H9 (cell line): ENCODE results near the gene WWC2. TPM values are rescaled to one million over a fixed set of nuclear protein-coding genes. Genes with fewer than 3 reads are reported as not detected.

Experiments
- DNase-seq: peaks from one replicate; pipeline ENCODE4 v3.0.0-alpha.2; 2017
- H2AFZ ChIP-seq: one replicate; pipeline ENCODE4 v1.6.1; 2013; ENCODE audit warnings: mild to moderate bottlenecking, low read length, control low read depth, moderate library complexity
- H2AK5ac ChIP-seq: 2 replicates; pipeline ENCODE4 v1.6.1; 2013; ENCODE audit warnings: low read length, control low read depth, mixed read lengths; ENCODE audit not compliant: insufficient read length
- H2BK120ac ChIP-seq: one replicate; pipeline ENCODE4 v1.6.1; 2013; ENCODE audit warnings: low read depth, mild to moderate bottlenecking, low read length, control low read depth, inconsistent platforms; ENCODE audit not compliant: poor library complexity, severe bottlenecking
- H2BK12ac ChIP-seq: 2 replicates; pipeline ENCODE4 v1.6.1; 2013; ENCODE audit warnings: low read length, control low read depth, mixed read lengths, low read depth; ENCODE audit not compliant: insufficient read length
- H2BK15ac ChIP-seq: 2 replicates; pipeline ENCODE4 v1.6.1; 2013; ENCODE audit warnings: low read depth, low read length, control low read depth
- H2BK20ac ChIP-seq: one replicate; pipeline ENCODE4 v1.6.1; 2013; ENCODE audit warnings: low read depth, mild to moderate bottlenecking, low read length, control low read depth, inconsistent platforms; ENCODE audit not compliant: poor library complexity, severe bottlenecking
- H2BK5ac ChIP-seq: 2 replicates; pipeline ENCODE4 v1.6.1; 2013; ENCODE audit warnings: low read length, control low read depth, mixed read lengths; ENCODE audit not compliant: insufficient read length
- H3K14ac ChIP-seq: 2 replicates; pipeline ENCODE4 v1.6.1; 2013; ENCODE audit warnings: low read length, control low read depth; ENCODE audit not compliant: insufficient read depth
- H3K18ac ChIP-seq: 2 replicates; pipeline ENCODE4 v1.6.1; 2013; ENCODE audit warnings: low read depth, mild to moderate bottlenecking, mixed read lengths, low read length, control low read depth; ENCODE audit not compliant: insufficient read length
- H3K23ac ChIP-seq: 2 replicates; pipeline ENCODE4 v1.6.1; 2013; ENCODE audit warnings: low read length, control low read depth, mixed read lengths, low read depth; ENCODE audit not compliant: insufficient read length
- H3K23me2 ChIP-seq: 2 replicates; pipeline ENCODE4 v1.6.1; 2013; ENCODE audit warnings: low read depth, mild to moderate bottlenecking, mixed read lengths, low read length, control low read depth; ENCODE audit not compliant: insufficient read length, poor library complexity, severe bottlenecking
- H3K27ac ChIP-seq: 2 replicates; pipeline ENCODE4 v1.5.1; 2013; ENCODE audit warnings: low read length, control low read depth, mixed read lengths, low read depth; ENCODE audit not compliant: insufficient read length
- H3K27me3 ChIP-seq: 2 replicates; pipeline ENCODE4 v1.6.1; 2013; ENCODE audit warnings: low read length, control low read depth, inconsistent platforms; ENCODE audit not compliant: insufficient read depth
- H3K4ac ChIP-seq: 2 replicates; pipeline ENCODE4 v1.6.1; 2013; ENCODE audit warnings: low read depth, mild to moderate bottlenecking, control low read depth, inconsistent platforms, low read length, moderate library complexity
- H3K4me1 ChIP-seq: 2 replicates; pipeline ENCODE4 v1.6.1; 2013; ENCODE audit warnings: low read length, control low read depth, inconsistent platforms; ENCODE audit not compliant: insufficient read depth
- H3K4me2 ChIP-seq: 2 replicates; pipeline ENCODE4 v1.6.1; 2013; ENCODE audit warnings: low read length, control low read depth, mixed read lengths; ENCODE audit not compliant: insufficient read length, insufficient read depth
- H3K56ac ChIP-seq: 2 replicates; pipeline ENCODE4 v1.6.1; 2013; ENCODE audit warnings: low read depth, mild to moderate bottlenecking, mixed read lengths, low read length, control low read depth; ENCODE audit not compliant: insufficient read length
- H3K79me1 ChIP-seq: 2 replicates; pipeline ENCODE4 v1.6.1; 2013; ENCODE audit warnings: low read depth, mild to moderate bottlenecking, moderate library complexity, low read length, control low read depth, inconsistent platforms; ENCODE audit not compliant: insufficient read depth, poor library complexity, severe bottlenecking
- H3K79me2 ChIP-seq: 2 replicates; pipeline ENCODE4 v1.6.1; 2013; ENCODE audit warnings: low read length, control low read depth, inconsistent platforms; ENCODE audit not compliant: insufficient read depth
- H3K9ac ChIP-seq: 2 replicates; pipeline ENCODE4 v1.6.1; 2013; ENCODE audit warnings: low read length, control low read depth, mixed read lengths; ENCODE audit not compliant: insufficient read length; ENCODE audit errors: extremely low read depth
- H3K9me3 ChIP-seq: one replicate; pipeline ENCODE4 v1.6.1; 2013; ENCODE audit warnings: low read depth, low read length, inconsistent platforms; ENCODE audit not compliant: control insufficient read depth
- H3T11ph ChIP-seq: one replicate; pipeline ENCODE4 v1.6.1; 2013; ENCODE audit warnings: mild to moderate bottlenecking, low read length, control low read depth, inconsistent platforms
- H4K20me1 ChIP-seq: one replicate; pipeline ENCODE4 v1.6.1; 2013; ENCODE audit not compliant: control insufficient read depth, insufficient read length, insufficient read depth
- H4K5ac ChIP-seq: 2 replicates; pipeline ENCODE4 v1.6.1; 2013; ENCODE audit warnings: low read depth, mild to moderate bottlenecking, mixed read lengths, low read length, control low read depth; ENCODE audit not compliant: insufficient read length
- H4K8ac ChIP-seq: replicated peaks from 2 replicates; pipeline ENCODE4 v1.6.1; 2013; ENCODE audit warnings: low read length, control low read depth, mixed read lengths, low read depth; ENCODE audit not compliant: insufficient read length
- H4K91ac ChIP-seq: 2 replicates; pipeline ENCODE4 v1.6.1; 2013; ENCODE audit warnings: low read depth, mild to moderate bottlenecking, moderate library complexity, mixed read lengths, low read length, control low read depth; ENCODE audit not compliant: insufficient read length
- H3K27ac Mint-ChIP-seq, 3 experiments: 2 replicates in 2 of 3; 3 replicates in 1 of 3; pipeline ENCODE4 v1.8.0; 2020 to 2021; ENCODE audit warnings: mixed read lengths in 3 of 3, mild to moderate bottlenecking in 1 of 3, moderate library complexity in 1 of 3
- H3K27me3 Mint-ChIP-seq: 2 replicates; pipeline ENCODE4 v1.8.0; 2021; ENCODE audit warnings: low read depth, mild to moderate bottlenecking, moderate library complexity, mixed read lengths
- H3K36me3 Mint-ChIP-seq, 3 experiments: 2 replicates in 2 of 3; 3 replicates in 1 of 3; pipeline ENCODE4 v1.8.0; 2020 to 2021; ENCODE audit warnings: low read depth in 3 of 3, mixed read lengths in 3 of 3; ENCODE audit not compliant: insufficient read depth in 1 of 3
- H3K4me1 Mint-ChIP-seq, 2 experiments: 2 replicates each; pipeline ENCODE4 v1.8.0; 2020; ENCODE audit warnings: mixed read lengths in 2 of 2
- H3K4me3 Mint-ChIP-seq, 2 experiments: 2 replicates in 1 of 2; 3 replicates in 1 of 2; pipeline ENCODE4 v1.8.0; 2020 to 2021; ENCODE audit warnings: mild to moderate bottlenecking in 2 of 2, mixed read lengths in 2 of 2, moderate library complexity in 1 of 2
- H3K9me3 Mint-ChIP-seq, 2 experiments: 2 replicates in 1 of 2; 3 replicates in 1 of 2; pipeline ENCODE4 v1.8.0; 2020; ENCODE audit warnings: mild to moderate bottlenecking in 2 of 2, mixed read lengths in 2 of 2, moderate library complexity in 1 of 2
- WGBS: extraction: QIAGEN DNeasy Blood & Tissue Kit; methylation state at CpG from one replicate; pipeline ENCODE4 v1.1.7; 2013; ENCODE audit warnings: missing lambda C conversion rate, low lambda C conversion rate, mixed read lengths; ENCODE audit not compliant: insufficient read length; ENCODE audit errors: extremely low coverage; 5-methylcytosine and 5-hydroxymethylcytosine counted together
- total RNA-seq: library from RNA; stranded (reverse); gene quantifications from 2 replicates; pipeline ENCODE4 v1.2.1, GENCODE V29; 2021
- TF ChIP-seq, protein P1 (sequence below): fragments of 200-600 bp; sonication (generic); conservative IDR thresholded peaks from 3 replicates; pipeline ENCODE4 v1.8.0; 2021; ENCODE audit warnings: antibody characterized with exemption, mild to moderate bottlenecking

The WWC2 gene
- total RNA-seq, 1 experiment from 2014 or later, result 106 TPM

DNA sequence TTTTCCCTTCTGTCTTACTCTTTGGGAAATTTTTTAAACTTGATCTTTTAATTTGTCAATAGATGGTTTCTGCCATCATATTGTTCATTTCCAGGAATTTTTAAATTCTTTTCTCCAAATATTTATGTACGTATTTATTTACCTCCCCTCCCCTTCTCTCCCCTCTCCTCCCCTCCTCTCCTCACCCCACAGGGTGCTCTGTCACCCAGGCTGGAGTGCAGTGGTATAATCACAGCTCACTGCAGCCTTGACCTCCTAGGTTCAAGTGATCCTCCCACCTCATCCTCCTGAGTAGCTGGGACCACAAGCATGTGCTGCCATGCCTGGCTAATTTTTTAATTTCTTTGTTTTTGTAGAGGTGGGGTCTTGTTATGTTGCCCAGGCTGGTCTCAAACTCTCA lies 73.8 kb downstream of the WWC2 start:
- H3K23ac ChIP-seq, result no peak overlapping the region
- no peak overlapping the region for H2BK12ac ChIP-seq
- no peak for DNase-seq
- H3K9me3 Mint-ChIP-seq, result no peaks in the 10 kb centered on the region
- no peak overlapping the region for H4K5ac ChIP-seq
- no peak overlapping the region for H2AFZ ChIP-seq
- H3K18ac ChIP-seq, result no peak overlapping the region
- H3K9me3 ChIP-seq, result no peaks in the 10 kb centered on the region
- H3K4me2 ChIP-seq, result no peak overlapping the region
- no peak overlapping the region for H2BK15ac ChIP-seq
- H4K20me1 ChIP-seq, result no peaks in the 10 kb centered on the region
- TF ChIP-seq, protein P1, sequence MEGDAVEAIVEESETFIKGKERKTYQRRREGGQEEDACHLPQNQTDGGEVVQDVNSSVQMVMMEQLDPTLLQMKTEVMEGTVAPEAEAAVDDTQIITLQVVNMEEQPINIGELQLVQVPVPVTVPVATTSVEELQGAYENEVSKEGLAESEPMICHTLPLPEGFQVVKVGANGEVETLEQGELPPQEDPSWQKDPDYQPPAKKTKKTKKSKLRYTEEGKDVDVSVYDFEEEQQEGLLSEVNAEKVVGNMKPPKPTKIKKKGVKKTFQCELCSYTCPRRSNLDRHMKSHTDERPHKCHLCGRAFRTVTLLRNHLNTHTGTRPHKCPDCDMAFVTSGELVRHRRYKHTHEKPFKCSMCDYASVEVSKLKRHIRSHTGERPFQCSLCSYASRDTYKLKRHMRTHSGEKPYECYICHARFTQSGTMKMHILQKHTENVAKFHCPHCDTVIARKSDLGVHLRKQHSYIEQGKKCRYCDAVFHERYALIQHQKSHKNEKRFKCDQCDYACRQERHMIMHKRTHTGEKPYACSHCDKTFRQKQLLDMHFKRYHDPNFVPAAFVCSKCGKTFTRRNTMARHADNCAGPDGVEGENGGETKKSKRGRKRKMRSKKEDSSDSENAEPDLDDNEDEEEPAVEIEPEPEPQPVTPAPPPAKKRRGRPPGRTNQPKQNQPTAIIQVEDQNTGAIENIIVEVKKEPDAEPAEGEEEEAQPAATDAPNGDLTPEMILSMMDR, result no peak
- no peak overlapping the region for H2BK20ac ChIP-seq
- H3K4me1 Mint-ChIP-seq, result peaks cover 63 to 64% of the 10 kb centered on the region in 2 experiments
- peaks cover 14% of the 10 kb centered on the region; the same call in 1 of the 2 replicates for H3K4me1 ChIP-seq
- H3K23me2 ChIP-seq, result no peaks in the 10 kb centered on the region
- H3K79me2 ChIP-seq, result peaks cover 12% of the 10 kb centered on the region; the same call in 1 of the 2 replicates
- H4K91ac ChIP-seq, result no peak overlapping the region
- H3T11ph ChIP-seq, result no peak overlapping the region
- H3K27me3 ChIP-seq, result no peaks in the 10 kb centered on the region
- H3K79me1 ChIP-seq, result peaks cover 9% of the 10 kb centered on the region
- H3K27ac Mint-ChIP-seq, result peak overlapping the region; percentile 62 to 97 (median 86); a peak in 6 of 7 replicates
- WGBS, result no CpG with 5 or more reads among the region's 1 CpG
- H2BK5ac ChIP-seq, result no peak overlapping the region
- no peaks in the 10 kb centered on the region for H3K36me3 Mint-ChIP-seq
- H3K27me3 Mint-ChIP-seq, result no peaks in the 10 kb centered on the region
- H4K8ac ChIP-seq, result no peak overlapping the region
- no peak overlapping the region for H3K4ac ChIP-seq
- H3K9ac ChIP-seq, result no peak overlapping the region
- no peak overlapping the region for H2AK5ac ChIP-seq
- H3K4me3 Mint-ChIP-seq, result no peak overlapping the region
- H3K14ac ChIP-seq, result no peak overlapping the region
- H2BK120ac ChIP-seq, result no peak overlapping the region
- no peak overlapping the region for H3K27ac ChIP-seq
- H3K56ac ChIP-seq, result no peak overlapping the region
